Measurements from ENCODE around the gene NINL. TPM values are rescaled to one million over a fixed set of nuclear protein-coding genes. Genes with fewer than 3 reads are reported as not detected.

NINL gene
- total RNA-seq, 1 experiment from 2014 or later, result 0.19 TPM

GRCh38 chr20:25497586-25498279 lies 87.6 kb downstream of the NINL start:
- Histone ChIP-seq H3K79me2 (ENCODE audit: low read length) (no peaks in the 10 kb centered on the region), H3K9me2 (replicated peaks; ENCODE audit: insufficient read depth, low read length) (no peaks in the 10 kb centered on the region), H3K27me3 (ENCODE audit: low read length) (no peaks in the 10 kb centered on the region), H3K27ac (ENCODE audit: low read length) (no peak overlapping the region), H3K36me3 (ENCODE audit: insufficient read depth, low read length) (no peaks in the 10 kb centered on the region), H3K9me3 (ENCODE audit: low read length) (no peaks in the 10 kb centered on the region), H3K9ac (ENCODE audit: low read length) (no peak overlapping the region), H3K4me3 (ENCODE audit: low read length) (no peak overlapping the region), H3K4me1 (ENCODE audit: low read length) (no peaks in the 10 kb centered on the region), H4K20me1 (ENCODE audit: insufficient read depth, low read depth, low read length) (no peaks in the 10 kb centered on the region), H3K4me2 (ENCODE audit: low read depth, low read length, poor library complexity, severe bottlenecking) (no peak overlapping the region), H2AFZ (ENCODE audit: low read length) (no peak overlapping the region)
- no peak for DNase-seq

- Histone ChIP-seq H3K4me2 (ENCODE audit: low read depth, low read length, poor library complexity, severe bottlenecking) (no peak overlapping the region), H3K4me1 (ENCODE audit: low read length) (no peaks in the 10 kb centered on the region), H3K9me3 (ENCODE audit: low read length) (no peaks in the 10 kb centered on the region), H3K27ac (ENCODE audit: low read length) (no peak overlapping the region), H4K20me1 (ENCODE audit: insufficient read depth, low read depth, low read length) (no peaks in the 10 kb centered on the region), H3K27me3 (ENCODE audit: low read length) (no peaks in the 10 kb centered on the region), H2AFZ (ENCODE audit: low read length) (no peak overlapping the region), H3K79me2 (ENCODE audit: low read length) (no peaks in the 10 kb centered on the region), H3K9me2 (replicated peaks; ENCODE audit: insufficient read depth, low read length) (no peaks in the 10 kb centered on the region), H3K4me3 (ENCODE audit: low read length) (no peak overlapping the region), H3K9ac (ENCODE audit: low read length) (no peak overlapping the region), H3K36me3 (ENCODE audit: insufficient read depth, low read length) (no peaks in the 10 kb centered on the region)
- DNase-seq, result no peak
These were observed 88.3 kb downstream of the NINL start for GRCh38 chr20:25496968-25497401.

GRCh38 chr20:25496165-25496967 lies 89.0 kb downstream of the NINL start:
- no peak for DNase-seq
- no peaks in the 10 kb centered on the region for H3K27me3 ChIP-seq (ENCODE audit: low read length)
- H2AFZ ChIP-seq (ENCODE audit: low read length), result no peak overlapping the region
- no peaks in the 10 kb centered on the region for H4K20me1 ChIP-seq (ENCODE audit: insufficient read depth, low read depth, low read length)
- no peak overlapping the region for H3K4me3 ChIP-seq (ENCODE audit: low read length)
- H3K4me1 ChIP-seq (ENCODE audit: low read length), result no peaks in the 10 kb centered on the region
- H3K9ac ChIP-seq (ENCODE audit: low read length), result no peak overlapping the region
- no peaks in the 10 kb centered on the region for H3K9me3 ChIP-seq (ENCODE audit: low read length)
- H3K79me2 ChIP-seq (ENCODE audit: low read length), result no peaks in the 10 kb centered on the region
- no peaks in the 10 kb centered on the region for H3K9me2 ChIP-seq (replicated peaks; ENCODE audit: insufficient read depth, low read length)
- H3K27ac ChIP-seq (ENCODE audit: low read length), result no peak overlapping the region
- H3K36me3 ChIP-seq (ENCODE audit: insufficient read depth, low read length), result no peaks in the 10 kb centered on the region
- H3K4me2 ChIP-seq (ENCODE audit: low read depth, low read length, poor library complexity, severe bottlenecking), result no peak overlapping the region

- Histone ChIP-seq H3K4me1 (ENCODE audit: low read length) (no peaks in the 10 kb centered on the region), H3K27me3 (ENCODE audit: low read length) (no peaks in the 10 kb centered on the region), H3K36me3 (ENCODE audit: insufficient read depth, low read length) (no peaks in the 10 kb centered on the region), H4K20me1 (ENCODE audit: insufficient read depth, low read depth, low read length) (no peaks in the 10 kb centered on the region), H2AFZ (ENCODE audit: low read length) (no peak overlapping the region), H3K9me3 (ENCODE audit: low read length) (no peaks in the 10 kb centered on the region), H3K27ac (ENCODE audit: low read length) (no peak overlapping the region), H3K9ac (ENCODE audit: low read length) (no peak overlapping the region), H3K79me2 (ENCODE audit: low read length) (no peaks in the 10 kb centered on the region), H3K9me2 (replicated peaks; ENCODE audit: insufficient read depth, low read length) (no peaks in the 10 kb centered on the region), H3K4me3 (ENCODE audit: low read length) (no peak overlapping the region), H3K4me2 (ENCODE audit: low read depth, low read length, poor library complexity, severe bottlenecking) (no peak overlapping the region)
- DNase-seq, result no peak
These were observed 90.0 kb downstream of the NINL start for GRCh38 chr20:25495189-25495824.

- no peak overlapping the region for H3K4me2 ChIP-seq (ENCODE audit: low read depth, low read length, poor library complexity, severe bottlenecking)
- no peaks in the 10 kb centered on the region for H3K9me2 ChIP-seq (replicated peaks; ENCODE audit: insufficient read depth, low read length)
- DNase-seq, result no peak
- H3K4me3 ChIP-seq (ENCODE audit: low read length), result no peak overlapping the region
- no peak overlapping the region for H3K9ac ChIP-seq (ENCODE audit: low read length)
- no peaks in the 10 kb centered on the region for H3K79me2 ChIP-seq (ENCODE audit: low read length)
- H3K4me1 ChIP-seq (ENCODE audit: low read length), result no peaks in the 10 kb centered on the region
- H4K20me1 ChIP-seq (ENCODE audit: insufficient read depth, low read depth, low read length), result no peaks in the 10 kb centered on the region
- H3K9me3 ChIP-seq (ENCODE audit: low read length), result no peaks in the 10 kb centered on the region
- H2AFZ ChIP-seq (ENCODE audit: low read length), result no peak overlapping the region
- no peak overlapping the region for H3K27ac ChIP-seq (ENCODE audit: low read length)
- no peaks in the 10 kb centered on the region for H3K27me3 ChIP-seq (ENCODE audit: low read length)
- no peaks in the 10 kb centered on the region for H3K36me3 ChIP-seq (ENCODE audit: insufficient read depth, low read length)
These were observed 90.7 kb downstream of the NINL start for GRCh38 chr20:25494506-25495188.

GRCh38 chr20:25493748-25494505 lies 91.4 kb downstream of the NINL start:
- H3K79me2 ChIP-seq (ENCODE audit: low read length), result no peaks in the 10 kb centered on the region
- H4K20me1 ChIP-seq (ENCODE audit: insufficient read depth, low read depth, low read length), result no peaks in the 10 kb centered on the region
- H3K4me2 ChIP-seq (ENCODE audit: low read depth, low read length, poor library complexity, severe bottlenecking), result no peak overlapping the region
- H3K9me3 ChIP-seq (ENCODE audit: low read length), result no peaks in the 10 kb centered on the region
- H3K36me3 ChIP-seq (ENCODE audit: insufficient read depth, low read length), result no peaks in the 10 kb centered on the region
- no peak overlapping the region for H3K9ac ChIP-seq (ENCODE audit: low read length)
- H3K4me1 ChIP-seq (ENCODE audit: low read length), result no peaks in the 10 kb centered on the region
- DNase-seq, result no peak
- H3K27me3 ChIP-seq (ENCODE audit: low read length), result no peaks in the 10 kb centered on the region
- no peaks in the 10 kb centered on the region for H3K9me2 ChIP-seq (replicated peaks; ENCODE audit: insufficient read depth, low read length)
- H3K27ac ChIP-seq (ENCODE audit: low read length), result no peak overlapping the region
- H2AFZ ChIP-seq (ENCODE audit: low read length), result no peak overlapping the region
- H3K4me3 ChIP-seq (ENCODE audit: low read length), result no peak overlapping the region

GRCh38 chr20:25493137-25493536 lies 92.2 kb downstream of the NINL start:
- no peak for DNase-seq
- H4K20me1 ChIP-seq (ENCODE audit: insufficient read depth, low read depth, low read length), result no peaks in the 10 kb centered on the region
- no peak overlapping the region for H3K4me3 ChIP-seq (ENCODE audit: low read length)
- H3K4me2 ChIP-seq (ENCODE audit: low read depth, low read length, poor library complexity, severe bottlenecking), result no peak overlapping the region
- no peak overlapping the region for H2AFZ ChIP-seq (ENCODE audit: low read length)
- no peaks in the 10 kb centered on the region for H3K4me1 ChIP-seq (ENCODE audit: low read length)
- H3K9me2 ChIP-seq (replicated peaks; ENCODE audit: insufficient read depth, low read length), result no peaks in the 10 kb centered on the region
- no peak overlapping the region for H3K27ac ChIP-seq (ENCODE audit: low read length)
- H3K9me3 ChIP-seq (ENCODE audit: low read length), result no peaks in the 10 kb centered on the region
- H3K27me3 ChIP-seq (ENCODE audit: low read length), result no peaks in the 10 kb centered on the region
- H3K36me3 ChIP-seq (ENCODE audit: insufficient read depth, low read length), result no peaks in the 10 kb centered on the region
- H3K79me2 ChIP-seq (ENCODE audit: low read length), result no peaks in the 10 kb centered on the region
- H3K9ac ChIP-seq (ENCODE audit: low read length), result no peak overlapping the region
